ENCODE results near the gene FAM78B. TPM values are rescaled to one million over a fixed set of nuclear protein-coding genes. Genes with fewer than 3 reads are reported as not detected.

FAM78B gene
- total and polyA plus RNA-seq, 2 donors (not counting 3 experiments of a cell fraction or from before 2014, with no cell fraction given): 0.10 TPM; not detected in 1

- H3K9me1 ChIP-seq (replicated peaks; ENCODE audit: control insufficient read depth, extremely low read depth, insufficient read depth, low read length): no peaks in the 10 kb centered on the region
- no peak for TF ChIP-seq CTCF (IDR thresholded peaks at IDR 0.05; ENCODE audit: extremely low read depth in 1 of 2, insufficient read depth in 1 of 2, low read depth in 1 of 2, low read length in 2 of 2)
- TF ChIP-seq GATA2 (IDR thresholded peaks at IDR 0.05; ENCODE audit: insufficient read depth, insufficient read length, low read depth, low read length): no peak
- no peak for TF ChIP-seq MYC (IDR thresholded peaks at IDR 0.05; ENCODE audit: low read depth, low read length)
- TF ChIP-seq EZH2 (IDR thresholded peaks at IDR 0.05; ENCODE audit: borderline replicate concordance, low read depth, low read length, severe bottlenecking): no peak
- no peak for TF ChIP-seq POLR2A (IDR thresholded peaks at IDR 0.05; ENCODE audit: low read depth, low read length)
- no TSS peak for BruUV-seq (replicated peaks)
- no peaks in the 10 kb centered on the region for H3K79me2 ChIP-seq (ENCODE audit: control insufficient read depth, insufficient read depth, low read length)
- no peak for DNase-seq (ENCODE audit: low read depth, low spot score)
- ChIA-PET CTCF (no interaction called here), POLR2A (no interaction called here)
- H3K9me3 ChIP-seq (replicated peaks; ENCODE audit: control insufficient read depth, insufficient read depth, low read length): no peaks in the 10 kb centered on the region
- H3K4me2 ChIP-seq (ENCODE audit: insufficient read depth, low read length): no peak overlapping the region
- no peak overlapping the region for H3K9ac ChIP-seq (replicated peaks; ENCODE audit: extremely low read depth, insufficient read depth, low read length)
- H3K27me3 ChIP-seq (ENCODE audit: control insufficient read depth in 2 of 2, insufficient read depth in 2 of 2, low read length in 2 of 2): no peaks in the 10 kb centered on the region
- intact Hi-C loops (cut with micrococcal nuclease) (no loop called here), dilution Hi-C loops (cut with MboI; ENCODE audit: extremely low pct_ligation_motif_present, low sequenced_read_pairs) (no loop called here)
- no peak for FAIRE-seq
- H3K4me1 ChIP-seq (ENCODE audit: control insufficient read depth, extremely low read depth, insufficient read depth, low read length): no peaks in the 10 kb centered on the region
- H3K36me3 ChIP-seq (ENCODE audit: control insufficient read depth in 2 of 2, extremely low read depth in 1 of 2, insufficient read depth in 2 of 2, low read length in 2 of 2): no peaks in the 10 kb centered on the region
- H2AFZ ChIP-seq (ENCODE audit: low read depth, low read length): no peak overlapping the region
- no peaks in the 10 kb centered on the region for H4K20me1 ChIP-seq (replicated peaks; ENCODE audit: control insufficient read depth, extremely low read depth, insufficient read depth, low read length)
- H3K27ac ChIP-seq (ENCODE audit: insufficient read depth, low read depth, low read length): no peak overlapping the region
- H3K4me3 ChIP-seq (replicated peaks in 1 of 3; ENCODE audit: insufficient read depth in 1 of 3, low read depth in 1 of 3, low read length in 3 of 3): no peak overlapping the region
These were observed 54.4 kb downstream of the FAM78B start for GRCh38 chr1:166112425-166112824.

- Histone ChIP-seq H3K4me2 (ENCODE audit: insufficient read depth, low read length) (no peak overlapping the region), H3K4me1 (ENCODE audit: control insufficient read depth, extremely low read depth, insufficient read depth, low read length) (no peaks in the 10 kb centered on the region), H3K27ac (ENCODE audit: insufficient read depth, low read depth, low read length) (no peak overlapping the region), H3K36me3 (ENCODE audit: control insufficient read depth in 2 of 2, extremely low read depth in 1 of 2, insufficient read depth in 2 of 2, low read length in 2 of 2) (no peaks in the 10 kb centered on the region), H3K79me2 (ENCODE audit: control insufficient read depth, insufficient read depth, low read length) (no peaks in the 10 kb centered on the region), H4K20me1 (replicated peaks; ENCODE audit: control insufficient read depth, extremely low read depth, insufficient read depth, low read length) (no peaks in the 10 kb centered on the region), H2AFZ (ENCODE audit: low read depth, low read length) (no peak overlapping the region), H3K27me3 (ENCODE audit: control insufficient read depth in 2 of 2, insufficient read depth in 2 of 2, low read length in 2 of 2) (no peaks in the 10 kb centered on the region), H3K9ac (replicated peaks; ENCODE audit: extremely low read depth, insufficient read depth, low read length) (no peak overlapping the region), H3K9me1 (replicated peaks; ENCODE audit: control insufficient read depth, extremely low read depth, insufficient read depth, low read length) (no peaks in the 10 kb centered on the region), H3K9me3 (replicated peaks; ENCODE audit: control insufficient read depth, insufficient read depth, low read length) (no peaks in the 10 kb centered on the region), H3K4me3 (replicated peaks in 1 of 3; ENCODE audit: insufficient read depth in 1 of 3, low read depth in 1 of 3, low read length in 3 of 3) (no peak overlapping the region)
- POLR2A ChIA-PET: no interaction called here
- DNase-seq (ENCODE audit: low read depth, low spot score) (no peak), FAIRE-seq (no peak)
- intact Hi-C loops (cut with micrococcal nuclease) (no loop called here), dilution Hi-C loops (cut with MboI; ENCODE audit: extremely low pct_ligation_motif_present, low sequenced_read_pairs) (no loop called here)
- no peak for TF ChIP-seq POLR2A (IDR thresholded peaks at IDR 0.05; ENCODE audit: low read depth, low read length)
- no peak for TF ChIP-seq CTCF (IDR thresholded peaks at IDR 0.05; ENCODE audit: extremely low read depth in 1 of 2, insufficient read depth in 1 of 2, low read depth in 1 of 2, low read length in 2 of 2)
- TF ChIP-seq GATA2 (IDR thresholded peaks at IDR 0.05; ENCODE audit: insufficient read depth, insufficient read length, low read depth, low read length): no peak
- no peak for TF ChIP-seq MAX (IDR thresholded peaks at IDR 0.05; ENCODE audit: insufficient read depth, insufficient read length)
- no peak for TF ChIP-seq JUN (IDR thresholded peaks at IDR 0.05; ENCODE audit: borderline replicate concordance, insufficient read depth, insufficient read length, low read depth)
- BruUV-seq (replicated peaks): no TSS peak
- CTCF ChIA-PET: no interaction called here
These were observed 55.4 kb downstream of the FAM78B start for GRCh38 chr1:166111430-166111829.
